IMR-90 (cell line): Measurements from ENCODE around the gene CYP2D6. TPM values are rescaled to one million over a fixed set of nuclear protein-coding genes. Genes with fewer than 3 reads are reported as not detected.
A peak's percentile ranks its signal among the peaks of the same experiment; 100 is the strongest.

ENCODE experiments used
- ATAC-seq: fragments of 200-7000 bp; cut with Tn5 transposase; 2 replicates; pipeline ENCODE4 v1.9.1; 2020; ENCODE audit warnings: low read depth, mild to moderate bottlenecking, moderate library complexity
- BruUV-seq: library from RNA; stranded (reverse); fragments of 400-500 nt; replicated peaks from 2 replicates; lab custom pipeline; 2021; lab: Mats Ljungman, UMichigan
- CTCF ChIA-PET: fragments of 300-600 bp; formaldehyde crosslinking; extraction: SDS; loops from one replicate; lab custom pipeline; 2021; ENCODE audit warnings: antibody characterized with exemption; lab: Yijun Ruan, JAX
- POLR2A ChIA-PET: fragments of 300-600 bp; sonication (Branson Sonifier 250); formaldehyde crosslinking; loops from one replicate; lab custom pipeline; 2022; ENCODE audit warnings: antibody characterized with exemption; ENCODE audit not compliant: unreplicated experiment; lab: Charles Lee
- DNase-seq: peaks from one replicate; pipeline ENCODE4 v3.0.0; 2013
- H2AFZ ChIP-seq: replicated peaks from 2 replicates; pipeline ENCODE3; 2013; ENCODE audit warnings: low read length, mild to moderate bottlenecking; ENCODE audit not compliant: poor library complexity
- H2AK5ac ChIP-seq: 2 replicates; pipeline ENCODE4 v1.6.1; 2013; ENCODE audit warnings: low read depth, low read length, inconsistent platforms
- H2AK9ac ChIP-seq: replicated peaks from 2 replicates; pipeline ENCODE3; 2013; ENCODE audit warnings: mild to moderate bottlenecking, low read depth, low read length, moderate library complexity; ENCODE audit not compliant: poor library complexity
- H2BK120ac ChIP-seq: 2 replicates; pipeline ENCODE4 v1.6.1; 2013; ENCODE audit warnings: low read depth, low read length, inconsistent platforms
- H2BK15ac ChIP-seq: 3 replicates; pipeline ENCODE4 v1.6.1; 2013; ENCODE audit warnings: low read depth, low read length, inconsistent platforms
- H2BK20ac ChIP-seq: 2 replicates; pipeline ENCODE4 v1.6.1; 2013; ENCODE audit warnings: low read depth, mild to moderate bottlenecking, inconsistent platforms, low read length, moderate library complexity
- H2BK5ac ChIP-seq: 2 replicates; pipeline ENCODE4 v1.6.1; 2013; ENCODE audit warnings: mild to moderate bottlenecking, low read depth, low read length, inconsistent platforms; ENCODE audit not compliant: poor library complexity, severe bottlenecking
- H3K14ac ChIP-seq: replicated peaks from 2 replicates; pipeline ENCODE4 v1.6.1; 2013; ENCODE audit warnings: low read depth, low read length, inconsistent platforms
- H3K18ac ChIP-seq: 2 replicates; pipeline ENCODE4 v1.6.1; 2013; ENCODE audit warnings: low read depth, low read length, control low read depth
- H3K23ac ChIP-seq: 2 replicates; pipeline ENCODE4 v1.6.1; 2013; ENCODE audit warnings: low read depth, low read length, inconsistent platforms
- H3K27ac ChIP-seq: 2 replicates; pipeline ENCODE4 v1.5.1; 2013; ENCODE audit warnings: mild to moderate bottlenecking, control low read depth, low read length; ENCODE audit not compliant: insufficient read depth
- H3K27me3 ChIP-seq: 2 replicates; pipeline ENCODE4 v1.6.1; 2013; ENCODE audit warnings: low read length; ENCODE audit not compliant: control insufficient read depth, insufficient read depth
- H3K36me3 ChIP-seq: 2 replicates; pipeline ENCODE4 v1.6.1; 2013; ENCODE audit warnings: low read length, mixed read lengths; ENCODE audit not compliant: control insufficient read depth, insufficient read depth
- H3K4ac ChIP-seq: 2 replicates; pipeline ENCODE4 v1.6.1; 2013; ENCODE audit warnings: low read depth, low read length, inconsistent platforms
- H3K4me1 ChIP-seq: 2 replicates; pipeline ENCODE4 v1.6.1; 2013; ENCODE audit warnings: low read length, mixed read lengths; ENCODE audit not compliant: control insufficient read depth, insufficient read depth
- H3K4me2 ChIP-seq: 2 replicates; pipeline ENCODE4 v1.6.1; 2013; ENCODE audit warnings: low read depth, mild to moderate bottlenecking, control low read depth, low read length, moderate library complexity
- H3K4me3 ChIP-seq: 2 replicates; pipeline ENCODE4 v1.5.1; 2013; ENCODE audit warnings: low read depth, mild to moderate bottlenecking, control low read depth, low read length, moderate library complexity; ENCODE audit not compliant: insufficient read depth
- H3K56ac ChIP-seq: 2 replicates; pipeline ENCODE4 v1.6.1; 2013; ENCODE audit warnings: low read length, inconsistent platforms; ENCODE audit not compliant: insufficient read depth; ENCODE audit errors: extremely low read depth
- H3K79me1 ChIP-seq, 2 experiments: 2 replicates each; pipeline ENCODE4 v1.6.1; 2013; ENCODE audit warnings: low read length in 2 of 2, inconsistent platforms in 1 of 2, low read depth in 1 of 2
- H3K9ac ChIP-seq: 2 replicates; pipeline ENCODE4 v1.6.1; 2013; ENCODE audit warnings: low read depth, low read length, control low read depth
- H3K9me1 ChIP-seq: 2 replicates; pipeline ENCODE4 v1.6.1; 2013; ENCODE audit warnings: low read length, inconsistent platforms; ENCODE audit not compliant: insufficient read depth
- H3K9me3 ChIP-seq: 2 replicates; pipeline ENCODE4 v1.6.1; 2013; ENCODE audit warnings: low read length; ENCODE audit not compliant: control insufficient read depth, insufficient read depth
- H4K20me1 ChIP-seq: 2 replicates; pipeline ENCODE4 v1.6.1; 2013; ENCODE audit warnings: low read length, inconsistent platforms; ENCODE audit not compliant: insufficient read depth
- H4K5ac ChIP-seq: 2 replicates; pipeline ENCODE4 v1.6.1; 2013; ENCODE audit warnings: mild to moderate bottlenecking, low read depth, low read length, control low read depth
- H4K8ac ChIP-seq, 2 experiments: 2 replicates each; pipeline ENCODE4 v1.6.1; 2013; ENCODE audit warnings: low read depth in 2 of 2, low read length in 2 of 2, control low read depth in 1 of 2, inconsistent platforms in 1 of 2
- H4K91ac ChIP-seq: 2 replicates; pipeline ENCODE4 v1.6.1; 2013; ENCODE audit warnings: low read depth, low read length, inconsistent platforms; ENCODE audit not compliant: insufficient read depth
- BHLHE40 ChIP-seq: fragments of 150-350 bp; IDR thresholded peaks from 2 replicates; pipeline ENCODE4 v1.6.1; 2016; ENCODE audit warnings: mild to moderate bottlenecking, low read depth, low read length
- CEBPB ChIP-seq: IDR thresholded peaks from 2 replicates; pipeline ENCODE4 v1.6.1; 2012; ENCODE audit warnings: low read depth, low read length, improper control_type of control experiment
- ELK1 ChIP-seq: fragments of 150-350 bp; IDR thresholded peaks from 2 replicates; pipeline ENCODE4 v1.6.1; 2016; ENCODE audit warnings: low read depth, mild to moderate bottlenecking, low read length, moderate library complexity, borderline replicate concordance
- FOS ChIP-seq: fragments of 150-350 bp; IDR thresholded peaks from 2 replicates; pipeline ENCODE4 v1.6.1; 2016; ENCODE audit warnings: low read depth, low read length
- MXI1 ChIP-seq: IDR thresholded peaks from 2 replicates; pipeline ENCODE4 v1.6.1; 2012; ENCODE audit warnings: low read depth, mild to moderate bottlenecking, low read length, moderate library complexity, borderline replicate concordance
- NFE2L2 ChIP-seq: fragments of 150-350 bp; IDR thresholded peaks from 2 replicates; pipeline ENCODE4 v1.6.1; 2016; ENCODE audit warnings: low read depth, mild to moderate bottlenecking, low read length
- POLR2A ChIP-seq: IDR thresholded peaks from 2 replicates; pipeline ENCODE4 v1.6.1; 2012; ENCODE audit warnings: mild to moderate bottlenecking, low read depth, low read length
- RAD21 ChIP-seq: IDR thresholded peaks from 2 replicates; pipeline ENCODE4 v1.6.1; 2012; ENCODE audit warnings: low read length, improper control_type of control experiment
- RFX5 ChIP-seq: IDR thresholded peaks from 2 replicates; pipeline ENCODE4 v1.8.0; 2012; ENCODE audit warnings: low read depth, mild to moderate bottlenecking, low read length, moderate library complexity
- SMC3 ChIP-seq: fragments of 150-350 bp; IDR thresholded peaks from 2 replicates; pipeline ENCODE4 v1.6.1; 2016; ENCODE audit warnings: low read depth, mild to moderate bottlenecking, antibody characterized with exemption, low read length, moderate library complexity
- WGBS, 2 experiments: methylation state at CpG; one replicate each; pipeline versions ENCODE4 v1.1.5 to v1.1.7; 2013; ENCODE audit warnings: missing lambda C conversion rate in 2 of 2; ENCODE audit not compliant: insufficient read length in 1 of 2; ENCODE audit errors: extremely low coverage in 2 of 2; 5-methylcytosine and 5-hydroxymethylcytosine counted together
- dilution Hi-C: fragments of 300-500 bp; cut with HindIII; formaldehyde crosslinking; loops from one replicate; pipeline ENCODE4 v1.14.3; 2018; ENCODE audit warnings: low sequenced_read_pairs; ENCODE audit not compliant: unreplicated experiment
- in situ Hi-C: fragments of 300-500 bp; cut with MboI; formaldehyde crosslinking; loops from 3 replicates; pipeline ENCODE4 v1.14.3; 2019; ENCODE audit warnings: low sequenced_read_pairs, inconsistent platforms, mixed read lengths
- intact Hi-C: fragments of 100-400 bp; cut with micrococcal nuclease; formaldehyde crosslinking; loops from 2 replicates; pipeline ENCODE4 v1.10.0; 2022
- polyA plus RNA-seq, 3 experiments: library from polyadenylated mRNA; depleted of rRNA; stranded (reverse); fragments of >200 nt; gene quantifications; 2 replicates each; pipeline ENCODE4 v1.2.3, GENCODE V29; 2012; ENCODE audit warnings: low replicate concordance in 1 of 3
- total RNA-seq: library from RNA; depleted of rRNA; stranded (reverse); fragments of >200 nt; gene quantifications from 2 replicates; pipeline ENCODE4 v1.2.3, GENCODE V29; 2012

The CYP2D6 gene
- total and polyA plus RNA-seq, 2 of the 4 experiments (the other 2 are of a cell fraction): under 0.01 to 0.24 TPM

GRCh38 chr22:42163515-42163914 lies 32.9 kb upstream of the CYP2D6 start:
- no peak overlapping the region for H2BK15ac ChIP-seq
- no peak overlapping the region for H2AK5ac ChIP-seq
- ChIA-PET CTCF (no interaction called here), POLR2A (no interaction called here)
- DNase-seq (no peak), ATAC-seq (no peak)
- no TSS peak for BruUV-seq
- no peaks in the 10 kb centered on the region for H4K20me1 ChIP-seq
- no peak overlapping the region for H2AFZ ChIP-seq
- intact Hi-C loops: no loop called here
- H3K27me3 ChIP-seq: no peaks in the 10 kb centered on the region
- H3K36me3 ChIP-seq: peaks cover 18% of the 10 kb centered on the region; the same call in 1 of the 2 replicates
- no peak overlapping the region for H3K18ac ChIP-seq
- H2BK120ac ChIP-seq: no peak overlapping the region
- no peak overlapping the region for H3K4me2 ChIP-seq
- no peak overlapping the region for H2BK20ac ChIP-seq
- no peak overlapping the region for H3K23ac ChIP-seq
- H4K5ac ChIP-seq: no peak overlapping the region
- H3K56ac ChIP-seq: no peak overlapping the region
- TF ChIP-seq FOS (no peak), BHLHE40 (no peak), RFX5 (no peak), CEBPB (no peak), ELK1 (no peak), NFE2L2 (no peak), SMC3 (no peak), POLR2A (no peak), MXI1 (no peak), RAD21 (no peak)
- no peak overlapping the region for H3K4ac ChIP-seq
- H4K8ac ChIP-seq: no peak overlapping the region
- H4K91ac ChIP-seq: no peak overlapping the region
- WGBS, 2 experiments: 97% methylated on average over 6 of the region's 11 CpGs; no CpG with 5 or more reads in 1 of the 2 experiments
- peaks cover 0 to 5% of the 10 kb centered on the region in 2 experiments; a peak in 1 of 4 replicates for H3K79me1 ChIP-seq
- no peaks in the 10 kb centered on the region for H3K4me1 ChIP-seq
- H2BK5ac ChIP-seq: no peak overlapping the region
- H3K9me1 ChIP-seq: peaks cover 12% of the 10 kb centered on the region
- H3K4me3 ChIP-seq: no peak overlapping the region
- H3K9me3 ChIP-seq: no peaks in the 10 kb centered on the region
- in situ Hi-C loops: no loop called here
- no peak overlapping the region for H3K14ac ChIP-seq
- H3K9ac ChIP-seq: no peak overlapping the region
- peak overlapping the region; percentile 58 for H2AK9ac ChIP-seq
- dilution Hi-C loops: no loop called here
- H3K27ac ChIP-seq: no peak overlapping the region
